ENCODE data around the gene ZCCHC14. TPM values are rescaled to one million over a fixed set of nuclear protein-coding genes. Genes with fewer than 3 reads are reported as not detected.

The ZCCHC14 gene
- total RNA-seq, 1 experiment from 2014 or later: 37.8 TPM

- Histone ChIP-seq H3K36me3 (ENCODE audit: control insufficient read depth in 1 of 2, insufficient read depth in 2 of 2, low read length in 2 of 2) (peaks cover 6 to 10% of the 10 kb centered on the region in 2 experiments; a peak in 3 of 4 replicates), H3K4me3 (replicated peaks in 1 of 2; ENCODE audit: low read depth in 1 of 2, low read length in 2 of 2) (no peak overlapping the region), H3K27ac (ENCODE audit: low read depth, low read length) (peak overlapping the region; percentile 36; the same call in 1 of the 2 replicates), H3K27me3 (ENCODE audit: insufficient read depth, low read length) (no peaks in the 10 kb centered on the region), H3K4me2 (ENCODE audit: low read length) (peak overlapping the region; percentile 56), H2AFZ (ENCODE audit: low read depth, low read length, poor library complexity, severe bottlenecking) (no peak overlapping the region), H3K9me2 (ENCODE audit: insufficient read depth) (no peaks in the 10 kb centered on the region), H3K9ac (ENCODE audit: low read length) (no peak overlapping the region; the same call in 1 of the 2 replicates), H4K20me1 (ENCODE audit: insufficient read depth) (peaks cover 28% of the 10 kb centered on the region; the same call in 1 of the 2 replicates), H3K79me2 (ENCODE audit: insufficient read depth, low read length) (peaks cover 14% of the 10 kb centered on the region), H3K4me1 (ENCODE audit: control insufficient read depth in 1 of 2, insufficient read depth in 2 of 2, low read length in 2 of 2) (peaks cover 35 to 40% of the 10 kb centered on the region in 2 experiments), H3K9me3 (ENCODE audit: control insufficient read depth in 1 of 2, insufficient read depth in 1 of 2, low read depth in 1 of 2, low read length in 2 of 2) (no peaks in the 10 kb centered on the region)
- ChIA-PET RAD21 (ENCODE audit: low non-redundant PET in 1 of 2, low total read pairs in 2 of 2, uncharacterized antibody in 2 of 2, unreplicated experiment in 2 of 2) (no interaction called here), POLR2A (no interaction called here), CTCF (interaction anchor here (1.1 kb wide), 1 partner anchor 51 kb away, joined by 3 read pairs; no protein-coding TSS in a partner anchor)
- BruUV-seq (replicated peaks): TSS peak; percentile 22
- TF ChIP-seq SIN3A (IDR thresholded peaks at IDR 0.05; ENCODE audit: low read depth) (no peak), SRF (IDR thresholded peaks at IDR 0.05; ENCODE audit: low read depth) (no peak), ZBTB33 (IDR thresholded peaks at IDR 0.05; ENCODE audit: extremely low read depth, insufficient replicate concordance, low read length) (no peak), SP1 (IDR thresholded peaks at IDR 0.05; ENCODE audit: low read depth) (no peak), CTCF (IDR thresholded peaks at IDR 0.05 in 2 of 3, conservative IDR thresholded peaks at IDR 0.05 in 1 of 3; ENCODE audit: borderline replicate concordance in 1 of 3, insufficient read depth in 1 of 3, low read depth in 2 of 3, low read length in 2 of 3) (no peak), EZH2phosphoT487 (IDR thresholded peaks at IDR 0.05; ENCODE audit: borderline replicate concordance) (no peak), ZNF274 (IDR thresholded peaks at IDR 0.05; ENCODE audit: low read depth, low read length) (no peak), RAD21 (IDR thresholded peaks at IDR 0.05; ENCODE audit: low read depth) (no peak), EGR1 (IDR thresholded peaks at IDR 0.05; ENCODE audit: low read depth) (no peak), POLR2AphosphoS5 (IDR thresholded peaks at IDR 0.05; ENCODE audit: low read depth, low read length) (no peak), POLR2A (IDR thresholded peaks at IDR 0.05; ENCODE audit: borderline replicate concordance, extremely low read depth, insufficient read depth, insufficient read length) (no peak), ATF3 (IDR thresholded peaks at IDR 0.05) (no peak), ZFX (IDR thresholded peaks at IDR 0.05) (no peak)
- ATAC-seq: 0 out of 2 replicates have a peak, but pooled peaks have one; percentile 2
- intact Hi-C loops (cut with micrococcal nuclease): loop anchor here (5.0 kb wide), 1 partner anchor 50 kb away; no protein-coding TSS in a partner anchor
- no peak for DNase-seq (ENCODE audit: low read depth, low spot score)
These were observed 35.7 kb downstream of the ZCCHC14 start for GRCh38 chr16:87457061-87457611.

Measured in HCT116 (cell line).